Activated effector memory CD4-positive, alpha-beta T cell treated with anti-CD3 and anti-CD28 coated beads, Interleukin-2, amount 50 U/mL, for 16 hours (primary cell): Measurements from ENCODE around the gene OR4X2.
"Not testable (repeated sequence)": the region's sequence is repeated elsewhere in the genome, so short reads cannot be mapped to it uniquely, and the experiment has no call there.

ENCODE experiments used
- DNase-seq: peaks from one replicate; pipeline ENCODE4 v3.0.0-alpha.2; 2020

OR4X2 gene

DNA sequence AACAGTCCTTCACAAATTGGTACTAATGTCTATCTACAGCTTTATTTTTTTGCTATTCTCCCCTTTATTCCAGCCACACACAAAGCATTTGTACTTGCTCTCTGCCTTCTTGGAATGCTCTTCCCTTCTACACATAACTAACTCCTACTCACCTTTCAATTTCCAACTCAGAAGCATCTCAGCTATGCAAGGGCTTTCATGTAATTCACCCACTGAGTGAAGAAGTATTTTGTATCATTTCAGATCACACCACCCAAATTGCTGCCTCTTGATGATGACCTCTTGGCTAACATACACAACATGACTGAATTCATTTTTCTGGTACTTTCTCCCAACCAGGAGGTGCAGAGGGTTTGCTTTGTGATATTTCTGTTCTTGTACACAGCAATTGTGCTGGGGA, at the start of gene OR4X2:
Gene OR4X2 (plus strand): TSS at position 301 of the 400 bp plus-strand sequence. CDS start 0 bp downstream, at position 301.
- no peak for DNase-seq

- no peak for DNase-seq
These were observed 37.0 kb upstream of the OR4X2 start for GRCh38 chr11:48207881-48208280.

- DNase-seq, result no peak
These were observed 34.9 kb upstream of the OR4X2 start for GRCh38 chr11:48210052-48210451.

DNA sequence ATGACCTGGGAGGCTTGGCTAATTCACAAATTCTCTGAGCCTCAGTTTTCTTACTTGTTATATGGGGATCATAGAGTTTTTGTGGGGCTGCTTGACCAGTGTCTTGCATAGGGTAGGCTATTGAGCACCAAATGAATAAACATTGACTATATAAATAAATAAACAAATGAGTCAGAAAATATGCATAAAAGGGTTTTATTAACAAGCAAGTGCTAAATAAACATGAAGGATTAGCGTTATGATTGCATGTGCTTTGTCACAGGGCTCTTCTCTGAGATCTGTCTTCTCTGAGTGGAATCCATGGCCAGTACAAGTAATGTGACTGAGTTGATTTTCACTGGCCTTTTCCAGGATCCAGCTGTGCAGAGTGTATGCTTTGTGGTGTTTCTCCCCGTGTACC, 28.4 kb upstream of the OR4X2 start, which contains the start of gene OR4B1:
Gene OR4B1 (plus strand): TSS at position 301 of the 400 bp plus-strand sequence. CDS start 0 bp downstream, at position 301.
- DNase-seq, result no peak

DNA sequence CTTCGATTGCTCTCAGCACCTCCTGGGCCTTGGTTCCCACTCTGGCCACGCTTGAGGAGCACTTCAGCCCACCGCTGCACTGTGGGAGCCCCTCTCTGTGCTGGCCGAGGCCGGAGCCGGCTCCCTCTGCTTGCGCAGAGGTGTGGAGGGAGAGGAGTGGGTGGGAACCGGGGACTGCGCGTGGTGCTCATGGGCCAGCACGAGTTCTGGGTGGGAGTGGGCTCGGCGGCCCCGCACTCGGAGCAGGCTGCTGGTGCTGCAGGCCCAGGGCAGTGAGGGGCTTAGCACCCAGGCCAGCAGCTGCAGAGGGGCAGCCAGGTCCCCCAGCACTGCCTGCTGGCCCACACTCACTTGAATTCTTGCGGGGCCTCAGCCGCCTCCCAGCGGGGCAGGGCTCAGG, 16.1 kb upstream of the OR4X2 start:
- DNase-seq, result no peak

DNA sequence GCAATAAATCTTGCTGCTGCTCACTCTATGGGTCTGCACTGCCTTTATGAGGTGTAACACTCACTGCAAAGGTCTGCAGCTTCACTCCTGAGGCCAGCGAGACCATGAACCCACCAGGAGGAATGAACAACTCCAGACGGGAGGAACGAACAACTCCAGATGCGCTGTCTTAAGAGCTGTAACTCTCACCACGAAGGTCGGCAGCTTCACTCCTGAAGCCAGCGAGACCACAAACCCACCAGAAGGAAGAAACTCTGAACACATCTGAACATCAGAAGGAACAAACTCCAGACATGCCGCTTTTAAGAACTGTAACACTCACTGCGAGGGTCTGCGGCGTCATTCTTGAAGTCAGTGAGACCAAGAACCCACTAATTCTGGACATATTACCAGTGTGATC, 14.8 kb upstream of the OR4X2 start:
- not testable (repeated sequence) for DNase-seq

GRCh38 chr11:48237727-48238126, 7.2 kb upstream of the OR4X2 start:
- DNase-seq, result no peak

GRCh38 chr11:48242501-48242900, 2.4 kb upstream of the OR4X2 start:
- DNase-seq, result no peak

GRCh38 chr11:48248902-48249301, 4.0 kb downstream of the OR4X2 start:
- no peak for DNase-seq

DNA sequence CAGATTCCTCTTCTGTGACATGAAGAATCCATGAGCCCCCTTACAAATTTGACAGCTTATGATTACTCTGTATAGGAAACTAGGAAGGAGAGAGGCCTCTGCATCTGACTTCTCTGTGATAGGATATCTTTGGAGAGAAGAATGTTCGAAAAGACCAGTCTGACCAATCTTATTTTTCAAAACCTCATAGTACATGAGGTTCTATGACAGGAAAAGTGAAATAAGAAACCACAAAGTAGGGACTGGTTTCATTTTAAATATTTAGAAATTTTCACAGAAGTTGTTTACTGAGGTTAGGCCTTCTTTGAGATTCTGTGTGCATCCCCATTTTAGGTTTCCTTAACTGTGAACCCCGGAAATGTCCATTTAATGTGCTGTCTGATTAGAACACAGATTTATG, 16.7 kb downstream of the OR4X2 start:
- DNase-seq, result no peak

- DNase-seq, result no peak
These were observed 18.6 kb downstream of the OR4X2 start, which contains the start of gene OR4X1 for GRCh38 chr11:48263423-48263911. OR4X1 (plus strand) TSS chr11:48263861; CDS start chr11:48263861, 0 bp downstream.

GRCh38 chr11:48270621-48271020, 25.7 kb downstream of the OR4X2 start:
- no peak for DNase-seq

DNA sequence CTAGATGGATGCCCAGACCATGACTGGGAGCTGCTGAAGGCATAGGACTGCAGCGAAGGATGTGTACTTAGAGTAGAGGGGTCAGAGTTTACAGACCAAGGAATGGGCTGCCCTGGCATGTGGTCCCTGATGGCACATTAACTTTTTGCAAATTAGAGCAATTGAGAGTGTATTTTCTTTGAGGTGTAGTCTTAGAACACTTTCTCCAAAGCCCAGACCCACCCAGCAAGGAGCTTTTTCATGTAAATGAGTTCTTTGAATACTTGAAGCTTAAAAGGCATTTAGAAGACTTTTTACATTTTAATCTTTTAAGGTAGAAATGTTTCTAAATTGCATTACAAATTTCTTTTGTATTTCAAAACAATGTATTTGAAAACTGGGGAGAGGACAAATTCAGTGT, 27.7 kb downstream of the OR4X2 start:
- no peak for DNase-seq
